ENCODE data around the gene SEMA6D.

The SEMA6D gene

DNA sequence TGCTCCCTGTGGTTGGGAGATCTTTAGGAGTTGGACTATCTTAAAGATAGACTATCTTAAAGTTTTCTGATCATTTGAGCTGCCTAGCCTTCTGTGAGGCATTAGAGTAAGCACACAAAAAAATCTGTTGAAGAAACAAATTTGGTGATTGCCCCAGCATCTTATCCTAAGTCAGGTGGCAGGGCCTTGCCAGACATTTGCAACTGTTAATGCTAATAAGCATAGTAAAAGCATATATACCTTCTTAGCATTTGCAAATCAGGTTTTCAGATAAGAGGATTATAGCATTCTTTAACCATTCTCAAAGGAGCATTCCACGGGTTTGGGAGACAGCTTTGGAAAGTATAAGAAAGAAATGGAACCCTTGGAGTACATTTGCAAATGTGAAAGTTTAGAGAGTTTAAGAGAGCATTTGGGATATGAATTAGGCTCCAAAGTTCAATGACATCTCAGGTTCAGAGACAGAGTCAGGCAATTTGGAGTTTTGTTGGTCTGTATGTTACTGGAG lies 61.0 kb downstream of the SEMA6D start:
- no peak for DNase-seq (ENCODE audit: low read depth)
- no peak overlapping the region for H3K4me3 ChIP-seq (ENCODE audit: low read length)
- TF ChIP-seq, protein P1, sequence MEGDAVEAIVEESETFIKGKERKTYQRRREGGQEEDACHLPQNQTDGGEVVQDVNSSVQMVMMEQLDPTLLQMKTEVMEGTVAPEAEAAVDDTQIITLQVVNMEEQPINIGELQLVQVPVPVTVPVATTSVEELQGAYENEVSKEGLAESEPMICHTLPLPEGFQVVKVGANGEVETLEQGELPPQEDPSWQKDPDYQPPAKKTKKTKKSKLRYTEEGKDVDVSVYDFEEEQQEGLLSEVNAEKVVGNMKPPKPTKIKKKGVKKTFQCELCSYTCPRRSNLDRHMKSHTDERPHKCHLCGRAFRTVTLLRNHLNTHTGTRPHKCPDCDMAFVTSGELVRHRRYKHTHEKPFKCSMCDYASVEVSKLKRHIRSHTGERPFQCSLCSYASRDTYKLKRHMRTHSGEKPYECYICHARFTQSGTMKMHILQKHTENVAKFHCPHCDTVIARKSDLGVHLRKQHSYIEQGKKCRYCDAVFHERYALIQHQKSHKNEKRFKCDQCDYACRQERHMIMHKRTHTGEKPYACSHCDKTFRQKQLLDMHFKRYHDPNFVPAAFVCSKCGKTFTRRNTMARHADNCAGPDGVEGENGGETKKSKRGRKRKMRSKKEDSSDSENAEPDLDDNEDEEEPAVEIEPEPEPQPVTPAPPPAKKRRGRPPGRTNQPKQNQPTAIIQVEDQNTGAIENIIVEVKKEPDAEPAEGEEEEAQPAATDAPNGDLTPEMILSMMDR (IDR thresholded peaks at IDR 0.05; ENCODE audit: insufficient read depth, low read depth, low read length, missing control alignments) = no peak

DNA sequence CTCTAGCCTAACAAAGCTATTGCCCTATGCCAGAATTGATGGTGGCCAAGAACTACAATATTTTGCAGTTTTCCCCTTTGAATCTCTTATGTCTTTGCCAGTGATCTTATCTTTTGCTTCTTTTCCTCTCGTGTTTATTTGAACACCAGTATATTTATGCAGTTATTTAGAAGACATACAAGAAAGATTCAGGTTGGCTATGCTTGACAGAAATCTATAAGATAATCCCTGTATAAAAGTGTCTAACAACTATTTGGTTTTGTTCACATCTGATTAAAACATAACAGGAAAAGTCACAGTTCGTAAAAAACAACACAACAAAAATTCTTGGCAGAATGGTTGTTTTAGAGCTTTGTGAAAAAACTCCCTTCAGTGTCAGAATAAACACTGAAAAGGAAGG lies 63.7 kb downstream of the SEMA6D start:
- DNase-seq (ENCODE audit: low read depth) = no peak
- TF ChIP-seq, protein P1 (IDR thresholded peaks at IDR 0.05; ENCODE audit: insufficient read depth, low read depth, low read length, missing control alignments) = no peak
- no peak overlapping the region for H3K4me3 ChIP-seq (ENCODE audit: low read length)

DNA sequence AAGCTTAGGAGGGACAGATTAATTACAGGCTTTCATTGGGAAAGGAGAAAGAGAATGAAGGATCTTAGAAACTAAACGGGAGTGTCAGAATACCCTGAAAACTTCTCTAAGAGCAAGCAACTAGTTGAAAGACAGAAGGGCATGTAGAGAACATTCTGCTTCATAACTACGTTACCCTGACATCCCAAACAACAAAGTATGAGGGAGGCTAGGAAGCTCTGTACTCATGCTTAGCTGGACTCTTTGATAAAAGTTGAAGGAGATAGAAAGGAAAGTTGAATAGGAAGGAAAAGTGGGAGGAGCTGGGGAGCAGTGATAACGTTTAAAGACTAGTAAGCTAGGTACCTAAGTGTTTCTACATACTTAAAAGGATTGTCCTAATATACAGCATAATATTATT lies 64.2 kb downstream of the SEMA6D start:
- no peak overlapping the region for H3K4me3 ChIP-seq (ENCODE audit: low read length)
- DNase-seq (ENCODE audit: low read depth) = no peak
- TF ChIP-seq, protein P1 (IDR thresholded peaks at IDR 0.05; ENCODE audit: insufficient read depth, low read depth, low read length, missing control alignments) = no peak

DNA sequence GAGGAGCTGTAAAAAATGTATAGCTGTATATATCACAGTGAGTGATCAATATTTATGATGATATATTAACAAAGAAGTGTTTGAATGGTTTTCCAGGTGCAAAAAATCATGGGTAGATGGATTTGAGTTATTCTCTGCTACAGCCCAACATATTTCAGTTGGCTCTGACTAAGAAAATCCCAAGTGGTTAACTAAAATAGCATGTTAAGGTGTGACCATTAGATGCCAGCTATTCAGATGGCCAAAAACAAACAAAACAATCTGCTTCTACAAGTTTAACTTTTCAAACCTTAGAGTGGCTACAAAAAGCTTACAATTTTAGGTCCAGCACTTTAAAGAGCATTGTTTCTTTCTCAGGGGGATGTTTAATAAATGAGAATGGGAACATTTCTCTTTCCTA lies 67.5 kb downstream of the SEMA6D start:
- no peak overlapping the region for H3K4me3 ChIP-seq (ENCODE audit: low read length)
- TF ChIP-seq, protein P1 (IDR thresholded peaks at IDR 0.05; ENCODE audit: insufficient read depth, low read depth, low read length, missing control alignments) = no peak
- no peak for DNase-seq (ENCODE audit: low read depth)

DNA sequence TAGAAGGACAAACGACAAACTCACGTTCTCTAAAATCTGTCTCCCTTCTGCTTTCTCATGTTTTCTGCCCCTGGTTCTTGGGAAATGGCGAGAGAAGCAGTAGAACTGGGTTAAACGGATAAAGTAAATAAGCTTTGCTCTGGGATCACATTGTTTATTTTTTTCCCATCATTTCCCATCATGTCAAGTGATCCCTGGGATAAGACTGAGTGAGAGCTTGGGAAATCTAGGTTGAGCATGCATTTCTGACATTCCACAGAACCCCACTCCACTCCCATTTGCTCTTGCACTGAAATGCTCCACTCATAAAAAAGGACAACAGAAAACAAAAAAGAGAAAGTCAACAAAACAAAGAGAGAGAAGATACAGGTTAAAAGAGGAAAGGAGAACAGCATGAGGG lies 69.1 kb downstream of the SEMA6D start:
- no peak for DNase-seq (ENCODE audit: low read depth)
- TF ChIP-seq, protein P1 (IDR thresholded peaks at IDR 0.05; ENCODE audit: insufficient read depth, low read depth, low read length, missing control alignments) = no peak
- no peak overlapping the region for H3K4me3 ChIP-seq (ENCODE audit: low read length)

DNA sequence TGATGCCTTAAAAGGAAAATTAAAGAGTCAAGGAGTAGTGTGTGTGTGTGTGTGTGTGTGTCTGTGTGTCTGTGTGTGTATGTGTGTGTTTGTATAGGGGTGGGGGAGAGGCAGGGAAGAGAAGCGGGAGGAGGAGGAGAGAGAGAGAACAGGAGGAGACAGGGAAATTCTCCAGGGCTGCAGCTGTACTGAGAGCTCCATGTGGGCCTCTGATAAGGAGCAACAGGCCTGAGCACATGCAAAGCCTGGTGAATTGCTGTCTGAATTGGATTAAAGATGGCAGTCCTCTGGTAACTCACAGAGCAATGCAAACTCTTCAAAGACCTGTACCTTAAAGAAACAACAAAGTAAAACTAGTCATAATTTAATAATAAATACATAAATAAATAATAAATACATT lies 70.6 kb downstream of the SEMA6D start:
- no peak for DNase-seq (ENCODE audit: low read depth)
- TF ChIP-seq, protein P1 (IDR thresholded peaks at IDR 0.05; ENCODE audit: insufficient read depth, low read depth, low read length, missing control alignments) = no peak
- H3K4me3 ChIP-seq (ENCODE audit: low read length) = no peak overlapping the region

DNA sequence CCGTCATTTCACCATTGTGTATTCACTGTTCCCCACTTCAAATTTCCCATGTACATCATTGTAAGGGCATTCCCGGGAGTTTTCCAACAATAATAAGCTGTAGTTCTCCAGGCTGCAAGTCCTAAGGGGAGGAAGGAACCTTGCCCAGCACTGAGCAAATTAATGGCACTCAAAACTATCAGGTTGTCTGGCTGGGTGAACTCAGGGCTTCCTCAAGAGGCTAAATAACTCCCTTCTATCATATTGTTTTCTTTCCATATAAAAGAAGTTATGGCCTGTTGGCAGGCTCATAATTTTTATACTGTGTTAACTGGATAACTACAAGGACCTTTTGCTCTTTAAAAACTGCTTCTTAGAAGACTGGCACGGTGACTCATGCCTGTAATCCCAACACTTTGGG lies 71.4 kb downstream of the SEMA6D start:
- H3K4me3 ChIP-seq (ENCODE audit: low read length) = no peak overlapping the region
- no peak for DNase-seq (ENCODE audit: low read depth)
- TF ChIP-seq, protein P1 (IDR thresholded peaks at IDR 0.05; ENCODE audit: insufficient read depth, low read depth, low read length, missing control alignments) = no peak
